Astrocyte (in vitro differentiated cells and primary cell): ENCODE results near the gene ATP2A2. TPM values are rescaled to one million over a fixed set of nuclear protein-coding genes. Genes with fewer than 3 reads are reported as not detected.

ENCODE experiments used
- DNase-seq: peaks from one replicate; pipeline ENCODE4 v3.0.0-alpha.2; 2010; ENCODE audit warnings: low read depth
- FAIRE-seq: peaks from 2 replicates; lab custom pipeline; 2011; peaks lifted over from hg19 to GRCh38; lab: Jason Lieb, UNC
- H2AFZ ChIP-seq: 2 replicates; pipeline ENCODE4 v1.6.0; 2012; ENCODE audit warnings: low read depth, low read length, inconsistent platforms
- H3K27ac ChIP-seq: 2 replicates; pipeline ENCODE4 v1.5.1; 2011; ENCODE audit warnings: low read depth, low read length, inconsistent platforms
- H3K27me3 ChIP-seq: 2 replicates; pipeline ENCODE4 v1.6.0; 2011; ENCODE audit warnings: low read length, inconsistent platforms; ENCODE audit not compliant: insufficient read depth
- H3K36me3 ChIP-seq: 2 replicates; pipeline ENCODE4 v1.5.1; 2011; ENCODE audit warnings: low read length, inconsistent platforms; ENCODE audit not compliant: insufficient read depth
- H3K4me1 ChIP-seq: 2 replicates; pipeline ENCODE4 v1.5.1; 2011; ENCODE audit warnings: low read length, inconsistent platforms; ENCODE audit not compliant: insufficient read depth
- H3K4me2 ChIP-seq: 2 replicates; pipeline ENCODE4 v1.6.0; 2012; ENCODE audit warnings: low read length, inconsistent platforms
- H3K4me3 ChIP-seq: 2 replicates; pipeline ENCODE4 v1.5.1; 2011; ENCODE audit warnings: low read depth, mild to moderate bottlenecking, low read length, inconsistent platforms; ENCODE audit not compliant: insufficient read depth
- H3K79me2 ChIP-seq: 2 replicates; pipeline ENCODE4 v1.6.0; 2012; ENCODE audit warnings: mild to moderate bottlenecking, low read length, inconsistent platforms; ENCODE audit not compliant: insufficient read depth
- H3K9ac ChIP-seq: 2 replicates; pipeline ENCODE4 v1.6.0; 2012; ENCODE audit warnings: mild to moderate bottlenecking, low read length, inconsistent platforms
- H3K9me3 ChIP-seq: 2 replicates; pipeline ENCODE4 v1.5.1; 2012; ENCODE audit warnings: low read depth, mild to moderate bottlenecking, low read length, inconsistent platforms; ENCODE audit not compliant: insufficient read depth
- H4K20me1 ChIP-seq: 2 replicates; pipeline ENCODE4 v1.6.0; 2012; ENCODE audit warnings: low read length, inconsistent platforms; ENCODE audit not compliant: insufficient read depth
- H3K27ac Mint-ChIP-seq: one replicate; pipeline ENCODE4 v1.8.0; 2021; ENCODE audit warnings: mild to moderate bottlenecking, mixed read lengths; ENCODE audit not compliant: unreplicated experiment
- H3K27me3 Mint-ChIP-seq: one replicate; pipeline ENCODE4 v1.8.0; 2021; ENCODE audit warnings: low read depth, mixed read lengths; ENCODE audit not compliant: unreplicated experiment
- H3K36me3 Mint-ChIP-seq: one replicate; pipeline ENCODE4 v1.8.0; 2021; ENCODE audit warnings: low read depth, mixed read lengths; ENCODE audit not compliant: unreplicated experiment
- H3K4me1 Mint-ChIP-seq: one replicate; pipeline ENCODE4 v1.8.0; 2021; ENCODE audit warnings: low read depth, mixed read lengths; ENCODE audit not compliant: unreplicated experiment
- H3K4me3 Mint-ChIP-seq: one replicate; pipeline ENCODE4 v1.8.0; 2021; ENCODE audit warnings: mild to moderate bottlenecking, moderate library complexity, mixed read lengths; ENCODE audit not compliant: unreplicated experiment
- H3K9me3 Mint-ChIP-seq: one replicate; pipeline ENCODE4 v1.8.0; 2021; ENCODE audit warnings: mild to moderate bottlenecking, mixed read lengths; ENCODE audit not compliant: unreplicated experiment
- EZH2 ChIP-seq: IDR thresholded peaks from 2 replicates; pipeline ENCODE4 v1.6.1; 2012; ENCODE audit warnings: mild to moderate bottlenecking, low read length, inconsistent platforms; ENCODE audit not compliant: insufficient read depth
- total RNA-seq: library from RNA; stranded (reverse); gene quantifications from 2 replicates; pipeline ENCODE4 v1.2.1, GENCODE V29; 2021
- TF ChIP-seq, protein P1 (sequence below): IDR thresholded peaks from 2 replicates; pipeline ENCODE4 v1.5.1; 2011; ENCODE audit warnings: low read depth, mild to moderate bottlenecking, inconsistent platforms, low read length, moderate library complexity; ENCODE audit not compliant: insufficient read depth

The ATP2A2 gene
- total RNA-seq, 1 donor from 2014 or later: 262 TPM

GRCh38 chr12:110344657-110345056 lies 63.6 kb downstream of the ATP2A2 start:
- H2AFZ ChIP-seq: no peak overlapping the region
- no peaks in the 10 kb centered on the region for H3K9me3 Mint-ChIP-seq
- H3K4me1 ChIP-seq: peaks cover 6% of the 10 kb centered on the region
- H3K27ac ChIP-seq: no peak overlapping the region
- peaks cover 89% of the 10 kb centered on the region for H3K36me3 ChIP-seq
- H3K4me2 ChIP-seq: no peak overlapping the region
- H3K4me3 Mint-ChIP-seq: no peak overlapping the region
- H3K9ac ChIP-seq: no peak overlapping the region
- no peaks in the 10 kb centered on the region for H3K27me3 ChIP-seq
- FAIRE-seq (no peak), DNase-seq (no peak)
- no peaks in the 10 kb centered on the region for H3K4me1 Mint-ChIP-seq
- no peak overlapping the region for H3K27ac Mint-ChIP-seq
- H3K27me3 Mint-ChIP-seq: no peaks in the 10 kb centered on the region
- peaks cover 39% of the 10 kb centered on the region for H3K36me3 Mint-ChIP-seq
- H4K20me1 ChIP-seq: peaks cover 66% of the 10 kb centered on the region
- no peaks in the 10 kb centered on the region for H3K9me3 ChIP-seq
- H3K4me3 ChIP-seq: no peak overlapping the region
- TF ChIP-seq, protein P1, sequence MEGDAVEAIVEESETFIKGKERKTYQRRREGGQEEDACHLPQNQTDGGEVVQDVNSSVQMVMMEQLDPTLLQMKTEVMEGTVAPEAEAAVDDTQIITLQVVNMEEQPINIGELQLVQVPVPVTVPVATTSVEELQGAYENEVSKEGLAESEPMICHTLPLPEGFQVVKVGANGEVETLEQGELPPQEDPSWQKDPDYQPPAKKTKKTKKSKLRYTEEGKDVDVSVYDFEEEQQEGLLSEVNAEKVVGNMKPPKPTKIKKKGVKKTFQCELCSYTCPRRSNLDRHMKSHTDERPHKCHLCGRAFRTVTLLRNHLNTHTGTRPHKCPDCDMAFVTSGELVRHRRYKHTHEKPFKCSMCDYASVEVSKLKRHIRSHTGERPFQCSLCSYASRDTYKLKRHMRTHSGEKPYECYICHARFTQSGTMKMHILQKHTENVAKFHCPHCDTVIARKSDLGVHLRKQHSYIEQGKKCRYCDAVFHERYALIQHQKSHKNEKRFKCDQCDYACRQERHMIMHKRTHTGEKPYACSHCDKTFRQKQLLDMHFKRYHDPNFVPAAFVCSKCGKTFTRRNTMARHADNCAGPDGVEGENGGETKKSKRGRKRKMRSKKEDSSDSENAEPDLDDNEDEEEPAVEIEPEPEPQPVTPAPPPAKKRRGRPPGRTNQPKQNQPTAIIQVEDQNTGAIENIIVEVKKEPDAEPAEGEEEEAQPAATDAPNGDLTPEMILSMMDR: no peak
- TF ChIP-seq EZH2: no peak
- peaks cover 35% of the 10 kb centered on the region for H3K79me2 ChIP-seq

DNA sequence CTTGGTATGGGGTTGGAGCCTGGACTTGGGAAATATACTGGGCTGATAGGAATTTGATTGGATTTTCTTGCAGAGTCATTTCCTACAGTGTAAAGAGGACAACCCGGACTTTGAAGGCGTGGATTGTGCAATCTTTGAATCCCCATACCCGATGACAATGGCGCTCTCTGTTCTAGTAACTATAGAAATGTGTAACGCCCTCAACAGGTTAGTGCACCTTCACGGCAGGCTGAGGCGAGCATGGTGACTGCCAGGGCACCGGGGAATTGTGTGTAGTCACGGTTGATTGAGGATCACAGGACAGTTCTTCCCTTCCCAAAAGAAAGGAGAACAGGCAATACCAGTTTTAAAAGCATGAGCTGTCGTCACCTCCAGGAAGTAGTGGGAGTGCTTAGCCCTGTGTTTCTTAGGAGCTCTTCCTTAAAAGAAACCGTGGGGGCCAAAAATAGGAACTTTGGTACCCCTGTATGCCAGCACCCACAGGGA lies 64.2 kb downstream of the ATP2A2 start:
- FAIRE-seq: no peak
- H3K9me3 Mint-ChIP-seq: no peaks in the 10 kb centered on the region

GRCh38 chr12:110345963-110346362 lies 64.9 kb downstream of the ATP2A2 start:
- DNase-seq: no peak
- H3K27ac ChIP-seq: no peak overlapping the region
- no peak overlapping the region for H2AFZ ChIP-seq

More for the DNA sequence above, 64.2 kb downstream of the ATP2A2 start:
- Mint-ChIP-seq H3K27me3 (no peaks in the 10 kb centered on the region), H3K4me3 (no peak overlapping the region), H3K27ac (no peak overlapping the region), H3K4me1 (peaks cover 2% of the 10 kb centered on the region), H3K36me3 (peaks cover 40% of the 10 kb centered on the region)
- Histone ChIP-seq H3K4me3 (no peak overlapping the region), H3K27me3 (no peaks in the 10 kb centered on the region), H3K36me3 (peaks cover 89% of the 10 kb centered on the region), H4K20me1 (peaks cover 71% of the 10 kb centered on the region), H3K9me3 (no peaks in the 10 kb centered on the region), H3K4me1 (peaks cover 6% of the 10 kb centered on the region), H3K9ac (no peak overlapping the region), H3K79me2 (peaks cover 35% of the 10 kb centered on the region), H3K4me2 (no peak overlapping the region), H2AFZ (no peak overlapping the region), H3K27ac (no peak overlapping the region)
- DNase-seq: no peak
- TF ChIP-seq, protein P1: no peak
- TF ChIP-seq EZH2: no peak

More at GRCh38 chr12:110345963-110346362, 64.9 kb downstream of the ATP2A2 start:
- Histone ChIP-seq H3K4me1 (peaks cover 1% of the 10 kb centered on the region), H3K4me2 (no peak overlapping the region), H3K79me2 (peaks cover 29% of the 10 kb centered on the region), H4K20me1 (peaks cover 78% of the 10 kb centered on the region), H3K9me3 (no peaks in the 10 kb centered on the region), H3K27me3 (no peaks in the 10 kb centered on the region), H3K4me3 (no peak overlapping the region), H3K36me3 (peaks cover 93% of the 10 kb centered on the region), H3K9ac (no peak overlapping the region)
- TF ChIP-seq EZH2: no peak
- TF ChIP-seq, protein P1: no peak
- H3K4me3 Mint-ChIP-seq: no peak overlapping the region
- no peaks in the 10 kb centered on the region for H3K9me3 Mint-ChIP-seq
- no peaks in the 10 kb centered on the region for H3K27me3 Mint-ChIP-seq
- no peak overlapping the region for H3K27ac Mint-ChIP-seq
- no peak for FAIRE-seq
- peaks cover 37% of the 10 kb centered on the region for H3K36me3 Mint-ChIP-seq
- peaks cover 2% of the 10 kb centered on the region for H3K4me1 Mint-ChIP-seq
